ENCODE results near the gene THSD7A.

Gene THSD7A

GRCh38 chr7:11749629-11750028, 82.4 kb downstream of the THSD7A start:
- FAIRE-seq, result no peak

- no peak for FAIRE-seq
Measured at GRCh38 chr7:11748884-11749283, 83.1 kb downstream of the THSD7A start.

DNA sequence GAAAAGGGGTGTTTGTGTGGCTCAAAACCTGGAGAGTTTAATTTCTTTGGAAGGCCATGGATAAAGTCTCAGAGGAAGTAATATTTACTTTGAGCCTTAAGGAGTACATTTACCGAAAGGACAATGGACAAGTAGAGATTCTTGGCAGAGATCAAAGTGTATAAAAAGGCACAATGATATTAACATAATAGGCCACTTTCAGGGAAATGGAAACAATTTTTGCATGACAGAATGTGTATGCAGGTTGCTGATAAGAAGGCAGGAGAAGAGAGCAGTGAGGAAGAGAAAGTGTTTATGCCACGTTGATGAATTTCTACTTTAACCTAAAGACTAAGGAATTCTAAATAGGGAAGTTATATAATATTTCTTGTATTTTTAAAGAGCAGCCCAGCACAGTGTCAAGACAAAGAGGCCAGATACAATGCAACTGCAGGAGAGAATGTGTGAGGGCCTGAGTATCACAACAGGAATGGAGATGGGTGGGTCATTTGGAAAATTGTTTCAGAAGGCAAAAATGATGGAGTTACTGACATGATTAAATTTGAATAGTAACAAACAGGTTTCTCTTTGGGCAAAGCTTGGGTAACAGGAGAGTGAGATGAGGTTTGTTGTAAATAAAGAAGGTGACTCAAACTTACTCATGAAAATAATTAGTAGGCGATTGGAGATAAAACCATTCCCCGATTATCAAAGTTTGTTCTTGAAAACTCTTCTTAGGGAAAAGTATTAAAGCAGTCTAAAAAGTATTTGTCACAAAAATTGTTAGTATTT, 84.1 kb downstream of the THSD7A start:
- no peak for FAIRE-seq

DNA sequence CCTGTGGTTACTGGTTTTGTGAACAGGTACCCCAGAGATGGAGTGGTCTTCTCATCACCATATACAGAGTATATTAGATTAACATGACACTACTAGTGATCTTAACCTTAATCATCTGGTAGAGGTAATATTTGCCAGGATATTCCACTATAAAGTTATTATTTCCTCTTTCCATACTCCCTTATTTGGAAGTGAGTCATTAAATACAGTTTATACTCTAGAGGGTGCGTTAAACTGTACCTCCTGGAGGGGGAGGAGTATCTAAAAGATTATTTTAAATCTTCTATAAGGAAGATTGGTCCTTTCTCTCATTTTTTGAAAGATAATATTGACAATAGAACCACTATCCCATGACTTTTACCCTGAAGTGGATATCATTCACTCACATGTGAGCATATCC, 85.4 kb downstream of the THSD7A start:
- no peak for FAIRE-seq

DNA sequence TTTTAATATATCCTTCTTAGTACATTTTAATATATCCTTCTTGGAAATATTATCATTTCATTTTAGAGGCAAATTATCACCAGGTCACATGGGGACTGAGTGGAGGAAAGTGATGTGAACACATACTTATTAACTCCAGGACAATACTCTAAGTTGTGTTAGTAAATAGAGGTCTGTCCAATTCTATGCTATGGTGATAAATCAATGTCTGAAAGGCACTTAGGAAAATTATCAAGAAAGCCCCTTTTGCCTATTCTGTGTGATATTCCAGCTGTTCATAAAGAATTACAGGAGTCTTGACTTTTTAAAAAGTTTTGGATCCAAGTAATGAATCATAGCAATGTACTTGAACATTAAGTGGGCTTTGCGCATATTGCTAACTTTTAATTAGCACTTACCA, 88.5 kb downstream of the THSD7A start:
- no peak for FAIRE-seq

- FAIRE-seq, result no peak
Measured at GRCh38 chr7:11743016-11743415, 89.0 kb downstream of the THSD7A start.

GRCh38 chr7:11742496-11742895, 89.5 kb downstream of the THSD7A start:
- no peak for FAIRE-seq

DNA sequence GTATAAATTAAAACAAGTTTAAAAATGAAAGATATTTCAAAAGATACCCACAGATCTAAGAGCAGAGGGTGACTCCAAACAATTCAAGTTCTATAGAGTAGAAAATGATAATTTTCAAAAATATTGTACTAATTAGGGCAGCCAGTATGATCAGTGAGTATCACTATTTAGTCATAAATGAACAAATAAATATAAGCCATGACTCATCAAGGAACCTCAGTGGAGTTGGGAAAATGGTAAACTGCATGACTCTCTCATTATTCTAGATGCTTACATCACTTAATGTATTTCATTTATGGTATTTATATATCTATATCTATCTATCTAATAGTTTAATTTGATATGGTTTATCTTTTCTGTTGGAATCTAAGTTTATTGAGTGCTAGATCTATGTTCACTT, 94.3 kb downstream of the THSD7A start:
- FAIRE-seq, result no peak

DNA sequence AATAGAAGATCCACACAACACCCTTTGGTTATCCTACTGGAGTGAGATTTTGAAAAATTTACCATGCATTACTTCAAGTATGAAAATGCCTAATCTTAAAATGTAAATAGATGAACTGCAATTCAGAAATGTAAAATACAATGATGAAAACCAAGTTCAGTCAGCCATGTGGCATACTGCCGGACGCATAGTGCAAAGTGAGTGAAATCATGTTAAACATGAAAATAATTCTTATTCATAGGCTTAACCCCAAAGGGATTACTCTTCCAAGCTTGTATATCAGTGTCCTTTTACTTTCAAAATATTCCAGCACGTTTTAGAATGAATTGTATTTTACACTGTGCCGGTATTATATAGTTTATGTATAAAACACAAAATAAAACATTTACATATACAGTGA, 99.8 kb downstream of the THSD7A start:
- FAIRE-seq, result no peak

GRCh38 chr7:11730725-11731124, 101.3 kb downstream of the THSD7A start:
- FAIRE-seq, result no peak

GRCh38 chr7:11727864-11728263, 104.1 kb downstream of the THSD7A start:
- FAIRE-seq, result no peak

- FAIRE-seq, result no peak
Measured at GRCh38 chr7:11726794-11727155, 105.2 kb downstream of the THSD7A start.

DNA sequence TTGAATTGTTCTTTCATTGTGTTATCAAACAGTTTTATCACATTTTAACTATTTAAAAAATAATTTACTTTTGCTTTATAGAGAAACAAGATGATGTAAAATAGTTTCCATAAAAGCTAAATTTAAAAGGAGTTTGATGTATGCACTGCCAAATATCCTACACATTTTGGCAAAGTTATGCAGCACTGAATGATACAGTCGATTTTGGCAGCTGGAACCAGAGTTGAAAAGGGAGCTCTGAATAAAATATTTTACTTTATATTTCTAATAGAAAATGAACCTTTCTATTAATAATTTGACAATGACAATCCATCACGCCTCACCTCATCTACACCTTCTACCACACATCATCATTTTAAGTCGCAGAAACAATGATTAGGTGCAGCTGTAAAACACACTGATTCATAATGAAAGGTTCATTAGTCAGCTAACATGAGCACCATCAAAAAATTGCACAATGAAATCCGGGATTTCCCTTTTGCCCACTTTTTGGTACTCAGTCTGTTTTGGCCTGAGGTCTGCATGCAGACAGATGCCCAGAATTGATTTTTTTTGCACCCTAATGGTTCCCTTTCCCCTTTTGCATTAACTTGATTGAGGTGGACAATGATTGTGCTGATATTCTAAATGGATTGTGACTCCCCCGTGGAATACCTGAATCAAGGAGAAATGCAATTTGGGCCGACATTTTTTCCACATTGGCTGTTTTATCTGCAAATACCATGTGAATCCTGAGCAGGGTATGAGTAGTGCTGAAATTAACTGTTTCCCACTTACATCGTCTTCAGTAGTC, 105.8 kb downstream of the THSD7A start:
- no peak for FAIRE-seq

- FAIRE-seq, result no peak
Measured at GRCh38 chr7:11716185-11716584, 115.8 kb downstream of the THSD7A start.

DNA sequence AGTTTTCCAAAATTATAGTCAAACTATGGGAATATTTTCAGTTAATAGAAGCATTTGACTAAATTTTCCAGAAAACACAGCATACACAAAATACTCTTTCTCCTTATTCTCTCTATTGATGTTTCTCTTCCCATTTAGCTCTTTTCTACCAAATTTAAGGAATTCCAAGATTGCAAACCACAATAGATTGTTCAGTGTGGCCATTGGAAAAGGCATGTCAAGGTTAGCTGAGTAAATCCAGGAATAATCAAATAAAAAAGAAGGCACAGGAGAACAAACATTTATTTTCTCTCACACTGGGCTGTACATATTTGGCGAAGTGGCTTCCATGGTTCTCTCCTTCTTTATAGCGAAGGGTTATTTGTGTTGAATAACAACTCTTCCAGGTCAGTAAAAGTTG, 117.3 kb downstream of the THSD7A start:
- FAIRE-seq, result no peak

DNA sequence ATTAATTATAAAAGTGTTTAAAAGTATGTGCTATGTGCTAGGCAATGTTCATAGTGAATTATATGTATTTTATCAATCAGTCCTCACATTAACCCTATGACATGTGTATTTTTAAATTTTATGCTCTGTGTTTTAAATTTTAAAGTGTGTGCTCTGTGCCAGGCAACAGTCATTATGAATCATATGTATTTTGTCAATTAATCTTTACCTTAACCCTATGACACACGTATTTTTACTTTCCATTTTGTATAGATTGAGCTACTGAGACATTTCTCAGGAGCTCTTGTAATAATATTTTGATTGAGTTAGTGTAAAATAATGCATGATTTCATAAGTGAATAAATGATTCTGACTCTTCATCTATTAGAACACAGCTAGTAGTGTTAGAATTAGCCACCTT, 117.8 kb downstream of the THSD7A start:
- no peak for FAIRE-seq

DNA sequence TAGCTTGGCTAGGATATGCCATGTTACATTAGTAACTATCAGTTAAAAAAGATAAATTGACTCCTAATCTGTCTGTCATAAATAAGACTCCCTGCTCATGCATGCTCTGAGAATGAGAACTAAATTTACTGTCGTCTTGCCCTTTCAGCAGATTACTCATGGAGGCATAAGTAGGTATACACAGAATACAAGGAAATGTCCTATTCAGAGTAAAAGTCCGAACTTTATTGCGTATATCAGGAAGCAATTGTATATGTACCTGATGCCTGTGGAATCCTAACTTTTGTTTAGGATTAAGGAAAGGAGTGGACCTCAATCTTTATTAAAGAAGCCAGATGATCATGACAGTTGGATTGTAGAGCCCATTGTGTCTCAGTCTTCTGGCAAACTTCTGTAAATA, 118.6 kb downstream of the THSD7A start:
- FAIRE-seq, result no peak

DNA sequence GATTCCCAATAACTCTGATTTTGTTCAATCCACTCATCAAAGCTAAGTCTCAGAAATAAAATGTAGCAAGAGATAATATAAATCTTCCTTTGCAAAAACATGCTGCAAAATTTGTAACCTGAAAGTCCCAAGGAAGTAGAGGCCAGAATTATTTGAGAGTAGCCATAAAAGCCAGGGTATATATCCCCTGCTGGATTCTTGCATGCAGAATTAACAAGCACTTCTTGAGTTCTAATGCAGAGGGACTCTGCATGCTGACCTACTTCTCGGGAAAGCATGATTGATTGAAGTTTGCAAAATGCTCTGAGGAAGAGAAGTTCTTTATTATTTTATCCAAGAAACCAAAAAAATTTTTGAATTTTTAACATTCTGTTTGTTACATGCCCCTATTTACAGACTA, 121.6 kb downstream of the THSD7A start:
- FAIRE-seq, result no peak

GRCh38 chr7:11709196-11709595, 122.8 kb downstream of the THSD7A start:
- FAIRE-seq, result no peak

DNA sequence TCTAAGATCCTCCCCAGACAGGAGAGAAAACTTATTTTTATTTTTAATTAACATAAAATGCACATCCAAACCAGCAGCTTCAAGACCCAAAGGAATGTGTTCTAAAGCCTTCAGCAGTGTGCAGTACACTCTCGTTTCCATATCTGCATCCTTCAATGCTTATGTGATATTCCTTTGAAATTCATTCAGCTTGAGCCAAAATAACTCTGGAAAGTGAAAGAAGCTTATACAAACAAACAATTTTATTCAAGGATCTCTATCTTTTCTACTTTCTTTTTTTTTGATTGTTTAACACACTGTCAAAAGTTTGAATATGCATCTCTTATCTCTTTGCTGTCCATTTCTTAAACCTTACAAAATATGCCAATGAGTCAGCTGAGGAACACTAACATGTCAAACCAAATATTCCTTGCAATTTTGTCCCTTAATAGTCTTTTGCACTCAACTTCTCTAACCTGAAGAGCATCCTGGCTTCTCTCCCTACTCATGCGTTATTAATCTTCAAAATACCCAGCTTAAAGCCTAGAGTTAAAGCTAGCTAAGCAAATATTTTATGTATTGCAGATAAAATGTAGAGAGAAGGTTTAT, 124.3 kb downstream of the THSD7A start:
- peak; percentile 84 for FAIRE-seq

GRCh38 chr7:11706666-11707605, 125.1 kb downstream of the THSD7A start:
- peak; percentile 76 for FAIRE-seq

GRCh38 chr7:11703829-11704228, 128.2 kb downstream of the THSD7A start:
- no peak for FAIRE-seq

DNA sequence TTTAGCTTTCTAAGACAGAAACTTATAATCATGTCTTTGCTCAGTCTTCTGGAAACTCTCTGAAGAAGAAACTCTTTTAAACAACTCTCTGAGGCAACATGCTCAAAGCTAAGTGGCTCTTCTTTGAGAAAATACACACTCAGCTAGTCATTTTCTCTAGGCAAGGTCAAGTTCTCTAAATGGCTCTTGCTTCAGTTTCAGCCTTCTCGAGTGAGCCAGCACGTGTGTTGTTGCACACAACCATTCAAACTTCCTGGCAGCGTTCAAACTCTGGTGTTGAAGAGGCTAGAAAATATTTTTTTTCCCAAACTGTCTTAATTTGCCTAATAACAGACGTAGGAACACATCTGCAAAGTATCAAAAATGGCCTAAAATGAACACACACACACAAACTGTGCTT, 129.1 kb downstream of the THSD7A start:
- no peak for FAIRE-seq

All from islet of Langerhans (tissue), 1 donor.